NCI-H345 treated with DMSO at 0.1 percent for 48 hours (cell line): ENCODE data around the gene NKD1.

Source experiments
- DNase-seq: peaks from one replicate; lab custom pipeline; 2025; ENCODE audit not compliant: unreplicated experiment; lab: John Stamatoyannopoulos, UW

The NKD1 gene

GRCh38 chr16:50685462-50686063, 137.4 kb downstream of the NKD1 start:
- DNase-seq = no peak

GRCh38 chr16:50688083-50688482, 139.9 kb downstream of the NKD1 start:
- no peak for DNase-seq

- DNase-seq = no peak
Observed at GRCh38 chr16:50688867-50689266, 140.7 kb downstream of the NKD1 start.

GRCh38 chr16:50690177-50690576, 142.0 kb downstream of the NKD1 start:
- DNase-seq = no peak

- no peak for DNase-seq
Observed at GRCh38 chr16:50692644-50692998, 144.4 kb downstream of the NKD1 start.

GRCh38 chr16:50692999-50693781, 145.0 kb downstream of the NKD1 start, which contains the start of gene NOD2:
TSS of gene NOD2 (plus strand) at chr16:50693606. CDS start at chr16:50699496, 5,890 bp downstream.
- DNase-seq = no peak

GRCh38 chr16:50694206-50694605, 146.0 kb downstream of the NKD1 start:
- DNase-seq = no peak

- DNase-seq = no peak
Observed at GRCh38 chr16:50695017-50696000, 147.1 kb downstream of the NKD1 start.

- DNase-seq = no peak
Observed at GRCh38 chr16:50696126-50696525, 147.9 kb downstream of the NKD1 start.

GRCh38 chr16:50696575-50697420, 148.6 kb downstream of the NKD1 start:
- DNase-seq = no peak

- DNase-seq = no peak
Observed at GRCh38 chr16:50697421-50697715, 149.2 kb downstream of the NKD1 start.

GRCh38 chr16:50697881-50698767, 149.9 kb downstream of the NKD1 start:
- DNase-seq = no peak
